Subcutaneous adipose tissue (tissue), 4 donors: Measurements from ENCODE around the gene THEM4. TPM values are rescaled to one million over a fixed set of nuclear protein-coding genes. Genes with fewer than 3 reads are reported as not detected.

Experiments
- total RNA-seq, 4 donors: library from RNA; depleted of rRNA; stranded (reverse); fragments of >200 nt; gene quantifications; one replicate each; pipeline ENCODE4 v1.1.0, GENCODE V29; 2016
- TF ChIP-seq, protein P1 (sequence below): fragments of 450-650 bp; IDR thresholded peaks from one replicate; pipeline ENCODE4 v1.5.1; 2016; ENCODE audit warnings: low read depth, mild to moderate bottlenecking, control low read depth, antibody characterized with exemption, moderate library complexity

The THEM4 gene
- total RNA-seq, 4 donors from 2014 or later, result 20.7 to 34.2 (median 26.5) TPM

DNA sequence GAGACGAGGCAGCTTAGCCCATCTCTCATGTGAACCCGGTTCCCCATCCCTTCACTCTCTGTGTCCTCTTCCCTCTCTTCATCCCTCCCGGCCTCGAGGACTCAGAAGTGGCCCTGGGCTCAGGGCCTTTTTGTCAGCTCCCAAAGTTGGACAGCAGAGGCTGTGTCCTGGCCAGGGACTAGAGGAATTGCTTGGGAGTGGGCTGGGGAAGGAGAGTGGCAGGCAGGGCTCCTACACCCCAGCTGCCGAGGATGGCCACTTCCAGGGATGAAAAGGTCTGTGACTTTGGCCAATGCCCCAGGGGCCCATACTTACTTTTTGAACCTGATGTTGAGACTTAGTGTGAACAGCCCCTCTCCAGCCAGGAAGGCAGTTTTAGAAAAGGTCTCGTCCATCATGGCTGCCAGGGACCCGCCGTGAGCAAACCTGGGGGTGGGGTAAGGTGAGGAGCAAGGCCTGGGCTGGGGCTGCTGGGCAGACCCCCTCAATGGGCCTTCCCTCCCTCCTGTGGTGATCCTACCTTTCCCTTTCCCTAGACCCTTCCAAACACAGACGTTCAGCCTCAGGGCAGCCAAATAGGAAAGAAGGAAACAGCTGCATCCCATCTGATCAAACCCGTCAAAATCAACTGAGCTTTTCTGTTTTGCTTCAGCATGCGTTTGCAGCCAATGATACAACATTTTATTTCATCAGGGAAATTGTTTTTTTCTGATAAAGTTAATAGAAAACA is 61.3 kb downstream of the THEM4 start:
- TF ChIP-seq, protein P1, sequence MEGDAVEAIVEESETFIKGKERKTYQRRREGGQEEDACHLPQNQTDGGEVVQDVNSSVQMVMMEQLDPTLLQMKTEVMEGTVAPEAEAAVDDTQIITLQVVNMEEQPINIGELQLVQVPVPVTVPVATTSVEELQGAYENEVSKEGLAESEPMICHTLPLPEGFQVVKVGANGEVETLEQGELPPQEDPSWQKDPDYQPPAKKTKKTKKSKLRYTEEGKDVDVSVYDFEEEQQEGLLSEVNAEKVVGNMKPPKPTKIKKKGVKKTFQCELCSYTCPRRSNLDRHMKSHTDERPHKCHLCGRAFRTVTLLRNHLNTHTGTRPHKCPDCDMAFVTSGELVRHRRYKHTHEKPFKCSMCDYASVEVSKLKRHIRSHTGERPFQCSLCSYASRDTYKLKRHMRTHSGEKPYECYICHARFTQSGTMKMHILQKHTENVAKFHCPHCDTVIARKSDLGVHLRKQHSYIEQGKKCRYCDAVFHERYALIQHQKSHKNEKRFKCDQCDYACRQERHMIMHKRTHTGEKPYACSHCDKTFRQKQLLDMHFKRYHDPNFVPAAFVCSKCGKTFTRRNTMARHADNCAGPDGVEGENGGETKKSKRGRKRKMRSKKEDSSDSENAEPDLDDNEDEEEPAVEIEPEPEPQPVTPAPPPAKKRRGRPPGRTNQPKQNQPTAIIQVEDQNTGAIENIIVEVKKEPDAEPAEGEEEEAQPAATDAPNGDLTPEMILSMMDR, result no peak

DNA sequence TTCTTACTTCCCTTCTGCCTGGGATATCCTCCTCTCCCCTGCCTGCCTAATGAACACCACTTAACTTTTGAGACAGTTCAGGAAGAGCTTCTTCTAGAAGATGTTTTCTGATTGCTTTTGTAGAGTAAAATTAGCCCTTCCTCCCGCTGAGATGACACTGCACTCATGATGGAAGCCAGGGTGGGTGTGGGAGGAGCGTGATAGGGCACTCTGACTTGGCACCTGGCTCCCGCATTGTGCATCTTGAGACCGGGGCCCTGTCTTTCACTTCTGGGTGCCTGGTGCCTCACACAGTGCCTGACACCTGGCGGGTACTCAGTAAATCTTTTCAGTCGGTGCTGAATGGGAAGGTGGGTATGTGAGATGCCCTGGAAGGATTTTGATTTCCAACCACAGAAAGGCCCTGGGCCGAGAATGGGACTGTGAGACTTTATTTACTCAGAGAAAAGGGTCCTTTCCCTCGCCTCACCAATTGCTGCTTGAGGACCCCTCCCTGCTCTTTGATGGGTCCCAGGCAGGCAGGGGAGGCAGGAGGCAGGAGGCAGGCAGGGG is 62.5 kb downstream of the THEM4 start:
- TF ChIP-seq, protein P1, result no peak

- TF ChIP-seq, protein P1, result no peak
Measured at GRCh38 chr1:151846062-151846568, 63.2 kb downstream of the THEM4 start.

DNA sequence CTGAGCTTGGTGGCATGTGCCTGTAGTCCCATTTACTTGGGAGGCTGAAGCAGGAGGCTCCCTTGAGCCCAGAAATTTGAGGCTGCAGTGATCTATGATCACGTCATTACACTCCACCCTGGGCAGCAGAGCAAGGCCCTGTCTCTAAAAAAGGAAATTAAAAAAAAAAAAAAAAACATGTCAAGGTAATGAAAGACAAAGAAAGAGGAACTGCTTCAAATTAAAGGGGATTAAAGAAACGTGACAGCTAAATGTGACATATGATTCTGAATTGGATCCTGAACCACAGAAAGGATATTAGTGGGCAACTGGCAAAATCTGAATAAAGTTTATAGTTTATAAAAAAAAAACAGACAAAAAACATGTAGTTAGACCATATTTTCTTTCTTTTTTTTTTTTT is 65.9 kb downstream of the THEM4 start:
- TF ChIP-seq, protein P1, result no peak

- TF ChIP-seq, protein P1, result no peak
Measured at GRCh38 chr1:151841141-151841540, 68.2 kb downstream of the THEM4 start.

DNA sequence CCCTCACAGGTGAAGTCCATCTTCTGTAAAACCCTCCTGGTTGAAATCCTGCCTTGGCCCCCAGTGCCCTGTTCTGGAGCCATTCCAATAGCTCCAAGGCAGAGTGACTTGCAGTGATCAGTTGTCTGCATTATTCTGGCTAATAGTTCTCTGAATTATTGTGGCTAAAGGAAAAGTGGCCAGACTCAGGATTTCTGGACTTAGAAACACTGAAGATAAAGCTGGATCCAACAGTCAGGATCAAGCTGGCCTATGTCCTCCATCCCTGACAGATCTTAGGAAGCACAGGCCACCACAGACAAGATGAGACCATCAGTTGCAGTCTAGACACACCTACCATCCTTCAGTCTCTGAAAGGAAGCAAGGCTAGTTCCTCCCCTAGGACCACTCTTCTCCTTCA is 68.9 kb downstream of the THEM4 start:
- TF ChIP-seq, protein P1, result no peak
